Activated CD4-positive, alpha-beta T cell treated with anti-CD3 and anti-CD28 coated beads, Interleukin-2, amount 10 ng/mL, durations not matched to agents 24 days and 14 days (primary cell): ENCODE results near the gene NTRK2. TPM values are rescaled to one million over a fixed set of nuclear protein-coding genes. Genes with fewer than 3 reads are reported as not detected.

Source experiments
- DNase-seq: peaks from one replicate; pipeline ENCODE4 v3.0.0; 2022
- H3K27ac Mint-ChIP-seq: one replicate; pipeline ENCODE4 v1.8.0; 2022; ENCODE audit warnings: mild to moderate bottlenecking, mixed read lengths
- H3K27me3 Mint-ChIP-seq: one replicate; pipeline ENCODE4 v1.8.0; 2022; ENCODE audit warnings: mixed read lengths
- H3K36me3 Mint-ChIP-seq: one replicate; pipeline ENCODE4 v1.8.0; 2022; ENCODE audit warnings: low read depth, mild to moderate bottlenecking, mixed read lengths
- H3K4me1 Mint-ChIP-seq: one replicate; pipeline ENCODE4 v1.8.0; 2021; ENCODE audit warnings: mixed read lengths
- H3K4me3 Mint-ChIP-seq: one replicate; pipeline ENCODE4 v1.8.0; 2022; ENCODE audit warnings: mild to moderate bottlenecking, moderate library complexity, mixed read lengths
- H3K9me3 Mint-ChIP-seq: one replicate; pipeline ENCODE4 v1.8.0; 2021; ENCODE audit warnings: mixed read lengths
- intact Hi-C: fragments of 100-400 bp; cut with micrococcal nuclease; formaldehyde crosslinking; loops from one replicate; pipeline ENCODE4 v1.15.1; 2023
- total RNA-seq: library from RNA; stranded (reverse); gene quantifications from 2 replicates; pipeline ENCODE4 v1.2.3, GENCODE V29; 2022

The NTRK2 gene
- total RNA-seq, 1 donor from 2014 or later = 2.4 TPM

GRCh38 chr9:84937581-84937980 lies 268.1 kb downstream of the NTRK2 start:
- no peaks in the 10 kb centered on the region for H3K4me1 Mint-ChIP-seq
- no peak overlapping the region for H3K27ac Mint-ChIP-seq
- no peaks in the 10 kb centered on the region for H3K9me3 Mint-ChIP-seq
- H3K27me3 Mint-ChIP-seq = peaks cover 3% of the 10 kb centered on the region
- no peak overlapping the region for H3K4me3 Mint-ChIP-seq
- intact Hi-C loops = no loop called here
- H3K36me3 Mint-ChIP-seq = no peaks in the 10 kb centered on the region
- no peak for DNase-seq

- H3K4me3 Mint-ChIP-seq = no peak overlapping the region
- no peaks in the 10 kb centered on the region for H3K9me3 Mint-ChIP-seq
- no peak overlapping the region for H3K27ac Mint-ChIP-seq
- H3K36me3 Mint-ChIP-seq = no peaks in the 10 kb centered on the region
- intact Hi-C loops = no loop called here
- H3K4me1 Mint-ChIP-seq = no peaks in the 10 kb centered on the region
- no peak for DNase-seq
- H3K27me3 Mint-ChIP-seq = peaks cover 3% of the 10 kb centered on the region
Measured at GRCh38 chr9:84939774-84940173, 270.2 kb downstream of the NTRK2 start.

GRCh38 chr9:84940294-84940693 lies 270.8 kb downstream of the NTRK2 start:
- no peaks in the 10 kb centered on the region for H3K9me3 Mint-ChIP-seq
- H3K27ac Mint-ChIP-seq = no peak overlapping the region
- H3K36me3 Mint-ChIP-seq = no peaks in the 10 kb centered on the region
- H3K27me3 Mint-ChIP-seq = peaks cover 3% of the 10 kb centered on the region
- intact Hi-C loops = no loop called here
- no peaks in the 10 kb centered on the region for H3K4me1 Mint-ChIP-seq
- H3K4me3 Mint-ChIP-seq = no peak overlapping the region
- DNase-seq = no peak

GRCh38 chr9:84941792-84942191 lies 272.3 kb downstream of the NTRK2 start:
- intact Hi-C loops = no loop called here
- no peak for DNase-seq
- no peak overlapping the region for H3K27ac Mint-ChIP-seq
- no peaks in the 10 kb centered on the region for H3K4me1 Mint-ChIP-seq
- H3K27me3 Mint-ChIP-seq = peaks cover 3% of the 10 kb centered on the region
- no peak overlapping the region for H3K4me3 Mint-ChIP-seq
- H3K9me3 Mint-ChIP-seq = no peaks in the 10 kb centered on the region
- no peaks in the 10 kb centered on the region for H3K36me3 Mint-ChIP-seq

DNA sequence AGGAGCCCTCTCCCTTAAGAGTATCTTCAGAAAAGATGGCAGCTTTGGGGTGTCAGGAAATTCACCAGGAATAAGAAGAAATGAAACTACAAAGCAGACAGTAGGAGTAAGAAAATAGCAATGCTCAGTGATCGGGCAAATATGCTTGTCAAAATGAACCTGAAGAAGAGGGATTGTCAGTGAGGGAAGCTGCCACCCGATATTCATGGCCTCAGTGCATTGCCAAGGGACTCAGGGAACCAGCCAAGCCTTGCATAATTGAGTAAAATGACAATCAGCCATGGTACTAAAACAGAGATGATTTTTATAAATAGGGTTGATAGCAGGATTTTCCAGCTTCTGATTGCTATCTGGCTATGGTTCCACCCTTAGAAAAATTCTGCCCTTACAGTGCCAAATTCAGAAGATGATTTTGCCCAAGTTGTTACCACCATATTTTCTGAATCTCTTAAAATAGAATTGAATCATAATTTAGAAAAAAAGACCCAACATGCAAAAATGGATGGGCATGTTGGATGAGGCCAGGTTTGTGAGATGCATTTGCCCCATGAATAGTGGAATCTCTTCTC lies 274.0 kb downstream of the NTRK2 start:
- Mint-ChIP-seq H3K9me3 (no peaks in the 10 kb centered on the region), H3K4me3 (no peak overlapping the region), H3K4me1 (no peaks in the 10 kb centered on the region), H3K27ac (no peak overlapping the region), H3K27me3 (no peaks in the 10 kb centered on the region), H3K36me3 (no peaks in the 10 kb centered on the region)
- intact Hi-C loops = no loop called here
- DNase-seq = no peak

DNA sequence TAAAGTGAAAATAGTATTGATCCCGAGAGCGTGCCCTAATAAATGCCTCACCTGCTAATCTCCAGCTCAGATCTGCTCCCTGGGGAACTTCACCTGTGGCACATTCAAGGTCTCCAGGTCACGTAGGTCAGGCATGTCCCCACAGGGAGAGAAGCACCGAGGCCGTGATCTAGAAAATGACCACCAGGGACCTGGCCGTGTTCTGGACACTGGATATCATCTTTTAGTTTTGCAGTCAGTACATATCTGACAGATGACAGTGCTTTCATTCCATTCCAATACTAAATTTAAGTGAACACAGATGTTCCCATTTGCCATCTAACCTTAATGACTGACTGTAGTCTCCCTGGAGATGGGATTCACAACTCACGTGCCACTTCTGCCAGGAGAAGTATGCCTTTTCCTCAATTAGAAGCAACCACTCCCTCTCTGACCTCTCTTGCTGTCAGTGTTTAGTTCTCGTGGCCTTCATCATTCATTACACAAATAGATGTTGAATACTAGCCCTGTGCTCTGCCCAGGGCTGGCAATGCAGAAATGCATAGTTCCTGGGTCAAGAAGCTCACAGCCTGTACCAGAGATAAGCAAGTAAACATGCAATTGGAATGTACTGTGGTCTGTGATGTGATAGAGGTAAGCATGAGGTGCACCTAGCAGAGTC lies 276.5 kb downstream of the NTRK2 start:
- Mint-ChIP-seq H3K36me3 (no peaks in the 10 kb centered on the region), H3K27me3 (no peaks in the 10 kb centered on the region), H3K9me3 (no peaks in the 10 kb centered on the region), H3K27ac (no peak overlapping the region), H3K4me3 (no peak overlapping the region), H3K4me1 (no peaks in the 10 kb centered on the region)
- intact Hi-C loops = no loop called here
- no peak for DNase-seq

- no peaks in the 10 kb centered on the region for H3K27me3 Mint-ChIP-seq
- H3K9me3 Mint-ChIP-seq = no peaks in the 10 kb centered on the region
- H3K36me3 Mint-ChIP-seq = no peaks in the 10 kb centered on the region
- H3K4me3 Mint-ChIP-seq = no peak overlapping the region
- H3K4me1 Mint-ChIP-seq = no peaks in the 10 kb centered on the region
- intact Hi-C loops = no loop called here
- no peak overlapping the region for H3K27ac Mint-ChIP-seq
- no peak for DNase-seq
Measured at GRCh38 chr9:84947412-84947972, 278.0 kb downstream of the NTRK2 start.

DNA sequence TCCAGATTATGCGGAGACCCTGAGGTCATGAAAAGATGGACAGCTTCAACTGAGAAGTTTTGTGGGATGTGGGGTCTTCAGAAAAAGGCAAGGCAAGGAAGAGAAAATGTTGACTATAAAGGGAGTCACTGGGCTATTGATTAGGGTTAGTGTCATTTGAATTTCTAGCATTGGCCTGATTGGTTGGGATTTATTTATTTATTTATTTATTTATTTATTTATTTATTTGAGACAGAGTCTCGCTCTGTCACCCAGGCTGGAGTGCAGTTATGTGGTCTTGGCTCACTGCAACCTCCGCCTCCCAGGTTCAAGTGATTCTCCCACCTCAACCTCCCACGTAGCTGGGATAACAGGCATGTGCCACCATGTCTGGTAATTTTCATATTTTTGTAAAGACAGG lies 279.7 kb downstream of the NTRK2 start:
- Mint-ChIP-seq H3K36me3 (no peaks in the 10 kb centered on the region), H3K4me1 (peaks cover 4% of the 10 kb centered on the region), H3K9me3 (no peaks in the 10 kb centered on the region), H3K27ac (no peak overlapping the region), H3K27me3 (no peaks in the 10 kb centered on the region), H3K4me3 (no peak overlapping the region)
- no peak for DNase-seq
- intact Hi-C loops = no loop called here

DNA sequence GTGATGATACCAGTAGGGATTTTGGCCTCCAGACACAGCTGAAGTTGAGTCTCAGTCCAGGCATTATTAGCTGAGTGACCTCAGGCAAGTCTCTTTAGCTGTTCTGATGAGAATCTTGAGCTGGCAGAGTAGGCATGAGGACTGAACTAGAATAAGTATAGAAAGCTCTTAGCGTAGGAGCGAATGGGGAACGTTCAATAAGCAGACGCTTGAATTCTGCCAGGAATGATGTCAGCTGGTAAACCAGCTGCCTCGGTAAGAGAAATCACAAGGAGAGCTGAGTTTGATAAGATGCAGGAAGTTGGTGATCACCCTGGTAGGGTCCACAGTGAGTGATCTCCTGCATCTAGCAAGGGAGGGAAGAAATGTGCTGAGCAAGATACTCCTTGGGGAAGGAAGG lies 280.4 kb downstream of the NTRK2 start:
- Mint-ChIP-seq H3K9me3 (no peaks in the 10 kb centered on the region), H3K4me3 (no peak overlapping the region), H3K27me3 (no peaks in the 10 kb centered on the region), H3K4me1 (peaks cover 4% of the 10 kb centered on the region), H3K27ac (no peak overlapping the region), H3K36me3 (no peaks in the 10 kb centered on the region)
- intact Hi-C loops = loop anchor here (5.0 to 10.0 kb wide), 2 partner anchors 253 to 555 kb away; no protein-coding TSS in a partner anchor
- no peak for DNase-seq

- intact Hi-C loops = loop anchor here (5.0 to 10.0 kb wide), 2 partner anchors 254 to 556 kb away; no protein-coding TSS in a partner anchor
- H3K36me3 Mint-ChIP-seq = no peaks in the 10 kb centered on the region
- no peak overlapping the region for H3K27ac Mint-ChIP-seq
- no peak overlapping the region for H3K4me3 Mint-ChIP-seq
- DNase-seq = no peak
- H3K27me3 Mint-ChIP-seq = no peaks in the 10 kb centered on the region
- no peaks in the 10 kb centered on the region for H3K9me3 Mint-ChIP-seq
- H3K4me1 Mint-ChIP-seq = peaks cover 4% of the 10 kb centered on the region
Measured at GRCh38 chr9:84950879-84951811, 281.6 kb downstream of the NTRK2 start.

GRCh38 chr9:84953252-84953773 lies 283.8 kb downstream of the NTRK2 start:
- intact Hi-C loops = loop anchor here (5.0 to 10.0 kb wide), 2 partner anchors 256 to 559 kb away; no protein-coding TSS in a partner anchor
- Mint-ChIP-seq H3K27me3 (peaks cover 2% of the 10 kb centered on the region), H3K27ac (no peak overlapping the region), H3K9me3 (no peaks in the 10 kb centered on the region), H3K4me3 (no peak overlapping the region), H3K36me3 (no peaks in the 10 kb centered on the region), H3K4me1 (peaks cover 4% of the 10 kb centered on the region)
- DNase-seq = no peak

GRCh38 chr9:84953797-84954705 lies 284.5 kb downstream of the NTRK2 start:
- Mint-ChIP-seq H3K27me3 (peaks cover 2% of the 10 kb centered on the region), H3K4me3 (no peak overlapping the region), H3K36me3 (no peaks in the 10 kb centered on the region), H3K4me1 (peaks cover 4% of the 10 kb centered on the region), H3K9me3 (no peaks in the 10 kb centered on the region), H3K27ac (no peak overlapping the region)
- intact Hi-C loops = loop anchor here (5.0 to 10.0 kb wide), 2 partner anchors 257 to 559 kb away; no protein-coding TSS in a partner anchor
- peak; percentile 88 for DNase-seq

GRCh38 chr9:84955155-84955554 lies 285.6 kb downstream of the NTRK2 start:
- no peak overlapping the region for H3K4me3 Mint-ChIP-seq
- H3K27me3 Mint-ChIP-seq = peaks cover 2% of the 10 kb centered on the region

More at GRCh38 chr9:84955155-84955554, 285.6 kb downstream of the NTRK2 start:
- no peaks in the 10 kb centered on the region for H3K9me3 Mint-ChIP-seq
- no peak overlapping the region for H3K27ac Mint-ChIP-seq
- no peaks in the 10 kb centered on the region for H3K36me3 Mint-ChIP-seq
- intact Hi-C loops = loop anchor here (10.0 kb wide), 1 partner anchor 560 kb away; no protein-coding TSS in a partner anchor
- peaks cover 4% of the 10 kb centered on the region for H3K4me1 Mint-ChIP-seq
- DNase-seq = no peak
